Measurements from ENCODE around the gene DGKI.

DGKI gene

DNA sequence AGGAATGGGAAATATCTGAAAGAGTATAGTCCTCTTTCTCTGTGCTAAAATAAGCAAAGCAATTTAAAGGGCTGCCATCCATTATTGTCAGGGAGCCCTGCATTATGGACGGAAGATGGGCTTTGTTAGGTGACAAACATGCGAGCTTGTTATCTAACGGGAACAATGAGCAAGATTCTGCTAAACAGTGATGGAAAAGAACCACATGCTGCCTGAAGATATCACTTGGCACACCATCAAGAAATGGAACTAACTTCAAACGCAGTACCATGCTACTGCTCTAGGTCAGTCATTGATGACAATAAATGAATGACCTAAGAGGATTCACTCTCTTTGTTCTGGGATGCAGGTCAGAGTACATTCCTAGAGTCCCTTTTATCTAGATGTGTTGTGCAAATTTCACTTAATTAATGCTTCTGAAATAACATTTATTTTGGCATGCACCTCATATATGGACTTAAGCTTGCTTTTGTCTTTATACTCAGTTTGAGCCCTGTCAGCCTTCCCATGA lies 327.5 kb downstream of the DGKI start:
- no peak for TF ChIP-seq CTCF (IDR thresholded peaks at IDR 0.05; ENCODE audit: low read depth, low read length)

GRCh38 chr7:137513091-137513490 lies 333.7 kb downstream of the DGKI start:
- H3K4me3 ChIP-seq (ENCODE audit: low read depth, low read length) = no peak overlapping the region
- no peak for TF ChIP-seq CTCF (IDR thresholded peaks at IDR 0.05; ENCODE audit: low read depth, low read length)

More for the DNA sequence above, 327.5 kb downstream of the DGKI start:
- no peak overlapping the region for H3K4me3 ChIP-seq (ENCODE audit: low read depth, low read length)

- no peak for TF ChIP-seq CTCF (IDR thresholded peaks at IDR 0.05; ENCODE audit: low read depth, low read length)
- no peak overlapping the region for H3K4me3 ChIP-seq (ENCODE audit: low read depth, low read length)
These were observed 339.7 kb downstream of the DGKI start for GRCh38 chr7:137507096-137507495.

GRCh38 chr7:137506031-137506430 lies 340.7 kb downstream of the DGKI start:
- no peak for TF ChIP-seq CTCF (IDR thresholded peaks at IDR 0.05; ENCODE audit: low read depth, low read length)
- H3K4me3 ChIP-seq (ENCODE audit: low read depth, low read length) = no peak overlapping the region

DNA sequence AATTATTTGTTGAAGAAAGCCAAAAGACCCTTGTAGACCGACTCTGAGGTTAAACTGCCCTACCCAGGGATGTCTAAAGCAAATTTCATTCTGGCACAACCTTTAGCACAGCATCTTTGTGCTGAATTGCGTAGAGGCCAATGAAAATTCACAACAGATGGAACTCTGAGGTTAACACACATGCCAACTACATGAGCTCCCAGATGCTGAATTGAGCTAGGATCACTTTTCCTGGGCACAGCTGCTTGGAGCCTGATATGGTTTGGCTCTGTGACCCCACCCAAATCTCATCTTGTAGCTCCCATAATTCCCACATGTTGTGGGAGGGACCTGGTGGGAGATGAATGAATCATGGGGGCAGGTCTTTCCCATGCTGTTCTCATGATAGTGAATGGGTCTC lies 345.2 kb downstream of the DGKI start:
- no peak overlapping the region for H3K4me3 ChIP-seq (ENCODE audit: low read depth, low read length)
- TF ChIP-seq CTCF (IDR thresholded peaks at IDR 0.05; ENCODE audit: low read depth, low read length) = no peak

DNA sequence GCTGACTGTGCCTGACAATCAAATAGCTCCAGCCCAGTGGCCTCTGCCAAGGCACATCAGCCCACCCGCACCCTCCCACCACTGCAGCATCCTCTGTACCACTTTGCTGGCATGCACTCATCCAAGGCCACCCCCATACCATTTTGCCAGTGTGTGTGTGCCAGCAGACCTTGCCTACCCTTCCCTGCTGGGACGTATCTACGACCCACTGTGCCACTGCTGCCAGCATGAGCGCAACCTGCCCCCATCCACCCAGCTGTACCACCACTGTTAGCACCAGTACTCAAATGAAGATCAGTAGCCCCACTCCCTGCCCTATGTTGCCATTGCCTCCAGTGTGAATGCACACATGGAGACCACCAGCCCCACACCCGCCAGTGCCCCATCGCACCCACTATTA lies 353.9 kb downstream of the DGKI start:
- H3K4me3 ChIP-seq (ENCODE audit: low read depth, low read length) = no peak overlapping the region
- no peak for TF ChIP-seq CTCF (IDR thresholded peaks at IDR 0.05; ENCODE audit: low read depth, low read length)

DNA sequence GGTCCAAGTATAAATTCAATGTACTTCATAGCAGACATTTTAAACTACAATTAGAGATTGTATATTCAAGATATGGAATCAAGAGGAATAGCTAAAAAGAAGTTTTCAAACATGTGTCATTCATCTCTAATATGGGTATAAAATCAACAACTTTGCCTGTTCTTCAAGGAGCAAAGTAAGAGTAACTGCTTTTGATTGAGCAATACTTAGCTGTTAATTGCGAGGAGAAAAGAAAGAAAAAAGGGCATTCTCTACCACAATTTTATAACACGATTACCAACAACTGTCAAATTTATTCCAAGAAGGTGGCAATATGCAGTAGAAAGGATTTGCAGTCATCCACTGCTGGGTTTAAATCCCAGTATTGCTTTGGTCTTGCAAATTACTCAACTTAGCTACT lies 356.9 kb downstream of the DGKI start:
- no peak for TF ChIP-seq CTCF (IDR thresholded peaks at IDR 0.05; ENCODE audit: low read depth, low read length)
- H3K4me3 ChIP-seq (ENCODE audit: low read depth, low read length) = no peak overlapping the region
